ENCODE results near the gene STRADA.
"Not testable (repeated sequence)": the region's sequence is repeated elsewhere in the genome, so short reads cannot be mapped to it uniquely, and the experiment has no call there.

Gene STRADA

GRCh38 chr17:63754046-63754445 is 12.4 kb upstream of the STRADA start:
- no peak for DNase-seq

- no peak for DNase-seq
Measured at GRCh38 chr17:63753215-63753614, 11.6 kb upstream of the STRADA start.

GRCh38 chr17:63752707-63753106 is 11.1 kb upstream of the STRADA start:
- DNase-seq = no peak

DNA sequence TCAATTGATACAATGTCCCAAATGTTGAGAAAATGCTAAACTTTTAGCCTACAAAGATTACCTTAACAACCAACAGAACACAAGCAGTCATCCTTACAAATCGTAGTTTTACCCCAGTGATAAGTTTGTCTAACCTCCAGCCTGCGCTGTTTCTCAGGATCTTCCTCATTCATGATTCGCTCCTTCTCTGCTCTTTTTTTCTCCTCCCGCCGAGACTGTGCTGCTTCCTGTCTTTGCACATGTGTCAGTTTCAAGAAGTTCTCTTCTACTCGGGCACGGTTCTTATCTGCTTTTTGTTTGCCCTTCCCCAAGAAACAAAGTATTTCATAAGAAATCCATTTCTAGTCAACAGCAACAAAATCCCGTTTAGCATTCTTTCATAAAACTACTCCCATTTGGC is 10.2 kb upstream of the STRADA start:
- peak; percentile 25 for DNase-seq

DNA sequence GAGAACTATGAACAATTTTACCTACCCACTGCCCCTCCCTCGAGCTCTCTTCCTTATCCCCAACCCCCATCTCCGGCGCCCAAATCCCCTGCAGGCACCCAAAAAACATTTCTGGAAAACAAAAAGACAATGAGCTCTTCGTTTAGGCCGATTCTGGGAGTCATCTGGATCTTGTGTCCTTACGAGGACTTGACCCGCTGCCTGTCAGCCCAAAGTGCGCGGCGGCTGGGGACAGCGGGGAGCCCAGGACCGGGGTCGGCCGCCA is 524 bp downstream of the STRADA start:
- no peak for DNase-seq

DNA sequence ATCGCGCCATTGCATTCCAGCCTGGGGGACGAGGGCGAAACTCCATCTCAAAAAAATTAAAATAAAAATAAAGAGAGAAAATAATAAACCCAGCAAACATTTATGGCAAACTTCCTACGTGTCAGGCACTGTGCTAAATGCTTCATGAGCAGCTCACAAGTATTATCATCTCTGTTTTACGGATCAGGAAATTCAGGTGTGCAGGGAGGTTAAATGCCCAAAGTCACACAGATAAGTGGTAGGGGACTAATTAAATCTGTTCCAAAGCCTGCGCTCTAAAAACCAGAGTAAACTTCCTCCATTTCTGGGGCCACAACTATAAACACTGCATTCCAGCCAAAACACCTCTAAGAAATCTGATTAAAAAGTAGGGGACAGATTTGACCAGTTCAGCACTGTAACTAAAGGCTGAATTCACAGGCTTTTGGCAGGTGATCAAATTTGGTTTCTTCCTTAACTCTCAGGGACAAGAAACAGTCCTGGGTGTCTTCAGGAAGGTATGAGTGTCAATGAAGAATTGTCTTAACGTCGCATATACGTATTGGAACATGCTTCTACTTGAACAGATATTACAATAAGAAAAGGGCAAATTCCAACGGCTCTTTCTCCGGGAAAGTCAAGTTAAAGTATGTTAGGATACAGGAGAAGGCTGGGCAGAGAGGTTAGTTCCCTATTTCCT is 996 bp downstream of the STRADA start:
- DNase-seq = no peak

DNA sequence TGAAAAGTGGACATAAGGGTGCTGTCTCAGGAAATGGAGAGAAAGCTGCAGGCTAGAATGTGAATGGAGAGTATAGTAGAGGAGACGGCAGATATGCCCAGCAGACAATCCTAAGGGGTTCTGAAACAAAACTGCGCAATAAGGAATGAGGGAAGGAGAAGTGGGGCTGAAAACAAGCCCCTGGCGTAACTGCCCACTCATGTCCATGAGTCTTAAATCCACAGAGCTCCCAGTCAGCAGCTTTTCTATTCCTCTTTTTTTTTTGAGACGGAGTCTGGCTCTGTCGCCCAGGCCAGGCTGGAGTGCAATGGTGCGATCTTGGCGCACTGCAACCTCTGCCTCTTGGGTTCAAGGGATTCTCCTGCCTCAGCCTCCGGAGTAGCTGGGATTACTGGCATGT is 5.9 kb downstream of the STRADA start:
- no peak for DNase-seq

DNA sequence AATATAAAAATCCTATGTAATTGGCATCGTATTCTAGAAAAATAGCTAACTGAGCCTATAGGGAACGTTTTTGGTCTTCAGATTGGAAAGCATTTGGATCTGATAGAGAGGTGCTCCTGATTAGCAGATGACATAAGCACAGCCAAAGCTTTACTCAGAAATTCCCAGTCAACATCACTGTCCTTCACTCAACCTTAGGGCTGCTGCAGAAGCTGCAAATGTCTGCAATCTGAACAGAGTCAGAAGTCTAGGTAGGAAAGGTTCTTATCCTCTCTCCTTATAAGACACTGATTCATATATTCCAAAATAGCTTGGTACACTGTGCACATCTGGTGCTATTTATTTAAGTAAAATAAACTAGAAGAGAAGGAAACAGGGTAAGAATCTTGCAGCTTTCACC is 19.2 kb downstream of the STRADA start:
- DNase-seq = no peak

GRCh38 chr17:63720194-63720593 is 21.4 kb downstream of the STRADA start:
- not testable (repeated sequence) for DNase-seq

GRCh38 chr17:63718988-63719387 is 22.6 kb downstream of the STRADA start:
- no peak for DNase-seq

DNA sequence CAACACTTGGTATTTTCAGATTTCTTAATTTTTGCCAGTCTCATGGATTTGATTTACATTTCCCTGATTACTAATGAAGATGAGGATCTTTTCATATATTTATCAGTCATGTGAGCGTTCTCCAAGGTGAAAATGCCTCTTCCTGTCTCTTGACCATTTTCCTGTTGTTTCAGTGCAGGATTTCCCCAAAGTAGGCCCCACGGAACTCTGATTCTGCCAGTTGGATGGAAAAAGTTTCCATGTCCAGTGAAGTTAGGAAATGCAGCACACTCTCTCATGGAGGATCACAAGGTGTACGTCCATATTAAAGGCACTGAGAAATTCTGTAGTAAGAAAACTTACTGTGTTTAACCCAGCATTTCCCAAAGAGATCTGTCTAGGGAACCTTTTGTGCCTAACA is 25.2 kb downstream of the STRADA start:
- DNase-seq = no peak

- no peak for DNase-seq
Measured at GRCh38 chr17:63714550-63715277, 26.9 kb downstream of the STRADA start.

DNA sequence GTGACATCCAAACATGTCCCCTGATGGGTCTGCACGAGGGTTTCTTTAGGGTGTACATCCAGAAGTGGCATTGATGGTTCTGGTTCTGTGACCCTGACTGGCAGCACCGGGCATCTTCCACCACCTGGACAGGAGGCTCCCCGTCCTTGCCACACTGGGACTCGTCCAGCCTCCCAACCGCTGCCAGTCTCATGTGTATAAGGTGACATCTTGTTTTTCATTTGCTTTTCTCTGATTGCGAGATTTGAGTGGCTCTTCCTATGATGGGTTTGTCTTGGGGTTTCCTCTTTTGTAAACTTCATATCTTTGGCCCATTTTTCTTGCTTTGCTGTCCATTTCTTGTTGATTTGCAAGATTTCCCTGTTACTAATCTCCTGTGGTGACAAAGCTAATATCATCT is 32.5 kb downstream of the STRADA start:
- DNase-seq = no peak

DNA sequence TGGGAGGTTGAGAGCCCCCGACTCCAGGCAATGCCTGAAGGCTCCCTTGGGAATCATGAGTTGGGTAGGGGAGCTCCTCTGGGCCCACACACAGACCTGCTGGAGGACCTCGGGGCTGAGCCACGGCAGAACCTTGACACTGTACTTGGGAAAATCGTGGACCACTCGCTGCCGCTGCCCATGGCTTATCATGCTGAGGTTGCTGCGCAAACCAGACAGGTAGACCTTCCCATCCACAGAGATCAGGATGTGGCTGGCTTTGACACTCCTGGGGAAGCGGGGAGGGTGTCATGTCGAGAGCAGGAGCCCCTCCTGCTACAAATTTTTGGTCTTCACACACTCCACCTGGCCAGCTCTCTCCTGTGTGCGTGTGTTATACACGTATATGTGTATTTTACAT is 34.4 kb downstream of the STRADA start:
- DNase-seq = peak; percentile 52

GRCh38 chr17:63706336-63707082 is 35.1 kb downstream of the STRADA start:
- no peak for DNase-seq

DNA sequence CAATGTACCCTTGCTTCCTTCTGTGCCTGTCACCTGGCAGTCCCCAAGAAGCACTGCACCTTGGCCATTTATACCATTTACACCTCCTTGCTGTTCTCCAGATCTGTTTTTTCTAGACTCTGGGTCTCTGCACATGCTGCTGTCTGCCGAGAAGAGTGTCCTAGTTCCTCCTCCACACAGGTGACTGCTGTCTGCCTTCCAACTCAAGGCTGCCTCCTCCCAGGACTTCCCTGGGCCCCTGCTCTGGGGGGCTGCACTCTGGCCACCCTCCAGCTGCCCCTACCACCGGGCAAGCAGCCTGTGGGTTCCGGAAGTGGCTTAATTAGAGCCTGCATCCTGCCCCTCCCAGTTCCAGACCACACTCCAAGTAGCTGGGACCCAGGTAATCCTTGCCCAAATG is 35.9 kb downstream of the STRADA start:
- no peak for DNase-seq

DNA sequence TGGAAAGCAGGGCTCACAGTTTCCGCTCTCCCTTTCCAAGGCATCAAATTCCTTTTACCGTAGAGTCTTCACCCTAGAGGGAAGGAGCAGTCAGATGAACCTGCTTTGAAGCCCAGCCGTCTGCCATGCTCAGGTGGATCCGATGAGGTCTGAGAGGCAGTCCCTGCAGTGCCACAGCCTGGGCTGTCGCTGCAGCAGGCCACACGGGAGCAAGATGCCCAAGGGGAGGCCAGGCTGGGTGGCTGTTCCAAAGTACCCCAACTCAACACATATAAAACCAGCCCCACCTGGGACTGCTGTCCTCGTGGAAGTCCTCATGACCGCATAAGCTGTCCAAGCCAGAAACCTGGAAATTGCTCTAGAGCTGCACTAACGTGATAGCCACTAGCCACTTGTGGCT is 36.8 kb downstream of the STRADA start:
- DNase-seq = no peak

DNA sequence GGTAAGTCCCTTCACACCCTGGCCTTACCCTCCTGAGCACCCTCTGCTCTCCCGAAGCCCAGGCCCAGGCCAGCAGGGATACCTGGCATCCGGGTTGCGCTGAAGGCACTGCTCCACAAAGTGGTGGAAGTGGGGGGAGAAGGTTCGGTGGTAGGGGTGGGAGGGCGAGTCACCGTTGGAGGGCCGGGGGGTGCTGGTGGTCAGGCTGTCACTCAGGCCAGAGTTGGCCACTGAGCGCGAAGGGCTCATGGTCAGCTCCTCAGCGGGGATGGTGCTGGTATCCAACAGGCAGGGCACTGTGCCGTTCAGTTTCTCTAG is 37.4 kb downstream of the STRADA start:
- DNase-seq = no peak

DNA sequence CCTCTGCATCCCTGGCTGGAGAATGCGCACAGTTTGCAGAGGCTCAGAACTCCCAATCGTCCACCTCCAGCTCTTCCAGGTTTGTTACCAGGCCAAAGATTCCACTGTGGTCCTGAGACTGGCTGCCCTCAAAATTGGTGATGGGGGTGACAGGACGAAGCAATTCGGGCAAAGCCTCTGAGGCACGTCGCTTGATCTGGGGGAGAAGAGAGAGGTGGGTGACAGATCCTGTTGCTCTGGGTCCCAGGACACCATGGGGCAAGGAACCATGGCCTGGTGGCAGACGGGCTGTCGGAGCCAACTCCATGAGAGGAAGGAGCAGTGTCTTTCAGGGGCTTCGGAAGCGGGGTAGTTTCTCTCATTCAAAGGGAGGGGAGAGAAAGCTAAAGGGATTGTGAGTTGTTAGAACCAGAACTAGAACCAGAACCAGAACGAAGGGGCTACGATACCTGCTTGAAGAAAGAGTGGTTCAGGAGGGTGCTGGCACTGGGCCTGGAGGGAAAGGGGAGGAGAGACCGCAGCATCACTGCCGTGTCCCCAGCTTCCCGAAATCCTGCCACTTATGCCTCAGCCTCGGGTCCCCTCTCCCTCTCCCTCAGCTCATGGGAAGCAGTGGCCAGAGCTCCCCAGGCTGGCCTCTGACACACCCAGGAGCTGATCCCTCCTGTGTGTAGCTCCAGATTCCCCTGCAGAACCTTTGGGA is 37.9 kb downstream of the STRADA start:
- DNase-seq = no peak

GRCh38 chr17:63703029-63703428 is 38.6 kb downstream of the STRADA start:
- DNase-seq = no peak

- no peak for DNase-seq
Measured at GRCh38 chr17:63702721-63703015, 38.9 kb downstream of the STRADA start.

DNA sequence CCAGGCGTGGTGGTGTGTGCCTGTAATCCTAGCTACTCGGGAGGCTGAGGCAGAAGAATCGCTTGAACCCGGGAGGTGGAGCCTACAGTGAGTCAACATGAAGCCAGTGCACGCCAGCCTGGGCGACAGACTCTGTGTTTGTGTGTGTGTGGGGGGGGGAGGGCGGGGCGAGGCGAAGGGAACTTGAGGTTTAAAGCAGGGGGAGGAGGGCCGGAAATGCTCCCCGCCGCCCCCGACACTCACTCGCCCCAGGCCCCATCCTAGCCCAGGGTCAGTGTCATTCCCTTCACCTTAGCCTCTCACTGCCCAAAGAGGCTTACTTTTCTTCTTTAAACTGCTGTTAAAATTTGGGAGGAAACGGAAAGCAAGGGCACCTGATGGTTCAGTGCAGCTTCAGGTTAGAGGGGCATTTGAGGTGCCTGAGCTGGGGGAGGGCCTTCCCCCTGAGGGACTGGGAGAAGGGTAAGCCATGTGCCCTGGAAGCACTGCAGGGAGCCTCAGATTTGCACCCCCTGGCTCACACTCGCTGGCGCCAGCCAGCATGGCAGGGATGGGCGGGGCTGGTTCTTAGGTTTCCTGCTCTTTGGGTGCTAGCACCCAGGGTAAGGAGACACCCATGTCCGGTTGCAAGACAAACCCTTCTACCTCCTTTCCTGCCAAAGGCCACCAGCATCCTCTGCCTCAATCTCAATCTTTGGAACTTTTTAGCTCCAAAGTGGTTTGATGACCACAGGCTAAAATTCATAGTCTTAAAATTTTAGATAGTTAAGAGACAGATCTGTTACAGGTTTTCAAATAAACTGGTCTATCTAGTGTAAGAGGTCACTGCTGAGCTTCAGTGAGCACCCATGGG is 39.5 kb downstream of the STRADA start:
- DNase-seq = peak; percentile 72

DNA sequence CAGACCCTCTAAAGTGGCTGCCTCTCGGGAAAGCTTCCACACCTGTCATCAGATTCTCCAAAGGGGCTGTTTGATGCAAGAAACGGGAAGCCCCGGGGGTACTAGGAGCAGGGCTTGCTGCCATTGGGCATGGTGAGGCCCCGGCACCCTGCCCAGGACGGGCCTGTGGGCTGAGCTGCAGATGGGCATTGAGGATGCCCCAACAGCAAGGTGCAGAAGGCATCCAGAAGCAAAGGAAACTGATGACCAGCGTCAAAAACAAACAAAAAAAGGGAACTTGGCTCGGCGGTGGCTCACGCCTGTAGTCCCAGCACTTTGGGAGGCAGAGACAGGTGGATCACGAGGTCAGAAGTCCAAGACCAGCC is 40.2 kb downstream of the STRADA start:
- no peak for DNase-seq
